GM21825 (cell line): Measurements from ENCODE around the gene FLACC1.
"Not testable (repeated sequence)": the region's sequence is repeated elsewhere in the genome, so short reads cannot be mapped to it uniquely, and the experiment has no call there.

ENCODE experiments used
- ATAC-seq: cut with Tn5 transposase; IDR thresholded peaks from one replicate; pipeline ENCODE4 v1.9.1; 2021; ENCODE audit warnings: mild to moderate bottlenecking, moderate library complexity; ENCODE audit not compliant: unreplicated experiment

FLACC1 gene

DNA sequence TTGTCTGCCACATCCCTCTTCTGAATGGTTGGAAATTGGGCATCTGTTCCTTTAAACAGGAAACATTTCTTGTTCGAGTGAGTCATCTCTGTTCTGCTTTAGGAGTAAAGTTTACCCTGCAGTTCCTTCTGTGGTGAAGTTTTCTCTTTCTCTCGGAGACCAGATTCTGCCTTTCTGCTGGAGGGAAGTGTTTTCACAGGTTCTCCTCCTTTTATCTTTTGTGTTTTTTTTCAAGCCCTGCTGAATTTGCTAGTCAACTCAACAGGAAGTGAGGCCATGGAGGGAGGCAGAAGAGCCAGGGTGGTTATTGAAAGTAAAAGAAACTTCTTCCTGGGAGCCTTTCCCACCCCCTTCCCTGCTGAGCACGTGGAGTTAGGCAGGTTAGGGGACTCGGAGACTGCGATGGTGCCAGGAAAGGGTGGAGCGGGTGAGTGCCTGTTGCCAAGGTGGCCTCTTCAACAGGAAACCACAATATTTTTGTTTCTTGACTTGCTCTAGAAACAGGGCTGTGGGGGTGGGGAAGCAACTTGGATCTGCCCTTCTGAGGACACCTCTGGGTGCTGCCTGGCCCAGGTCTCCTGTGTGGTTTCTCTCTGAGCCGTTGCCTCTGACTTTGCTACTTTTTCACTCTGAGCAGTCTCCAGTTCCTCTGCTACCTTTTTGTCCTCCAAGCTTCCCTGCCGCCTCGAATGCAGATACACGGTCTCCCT is 99.0 kb downstream of the FLACC1 start:
- peak; percentile 66 for ATAC-seq

DNA sequence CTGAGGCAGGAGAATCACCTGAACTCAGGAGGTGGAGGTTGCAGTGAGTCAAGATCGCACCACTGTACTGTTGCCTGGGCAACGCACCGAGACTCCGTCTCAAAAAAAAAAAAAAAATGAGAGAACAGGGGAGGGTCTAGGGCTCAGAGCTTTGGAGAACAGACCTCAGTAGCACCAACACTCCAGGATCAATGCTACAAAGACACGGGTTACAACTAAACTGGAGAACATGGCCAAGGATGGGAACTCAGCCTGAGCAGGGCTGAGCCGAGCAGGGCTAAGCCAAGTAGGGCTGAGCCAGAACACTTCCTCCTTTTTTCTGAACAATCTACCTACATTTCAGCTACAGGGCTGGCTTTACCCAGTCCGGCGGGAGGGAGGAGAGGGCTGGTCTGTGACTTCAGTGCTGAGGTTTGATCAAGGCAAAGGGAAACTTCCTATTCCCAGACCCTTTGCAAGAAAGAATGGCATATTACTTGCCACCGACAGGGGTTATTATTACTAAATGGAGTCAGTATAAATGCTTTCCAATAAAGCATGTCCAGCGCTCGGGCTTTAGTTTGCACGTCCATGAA is 99.7 kb downstream of the FLACC1 start:
- ATAC-seq, result peak; percentile 37

- ATAC-seq, result no peak
These were observed 101.1 kb downstream of the FLACC1 start for GRCh38 chr2:201256082-201256481.

DNA sequence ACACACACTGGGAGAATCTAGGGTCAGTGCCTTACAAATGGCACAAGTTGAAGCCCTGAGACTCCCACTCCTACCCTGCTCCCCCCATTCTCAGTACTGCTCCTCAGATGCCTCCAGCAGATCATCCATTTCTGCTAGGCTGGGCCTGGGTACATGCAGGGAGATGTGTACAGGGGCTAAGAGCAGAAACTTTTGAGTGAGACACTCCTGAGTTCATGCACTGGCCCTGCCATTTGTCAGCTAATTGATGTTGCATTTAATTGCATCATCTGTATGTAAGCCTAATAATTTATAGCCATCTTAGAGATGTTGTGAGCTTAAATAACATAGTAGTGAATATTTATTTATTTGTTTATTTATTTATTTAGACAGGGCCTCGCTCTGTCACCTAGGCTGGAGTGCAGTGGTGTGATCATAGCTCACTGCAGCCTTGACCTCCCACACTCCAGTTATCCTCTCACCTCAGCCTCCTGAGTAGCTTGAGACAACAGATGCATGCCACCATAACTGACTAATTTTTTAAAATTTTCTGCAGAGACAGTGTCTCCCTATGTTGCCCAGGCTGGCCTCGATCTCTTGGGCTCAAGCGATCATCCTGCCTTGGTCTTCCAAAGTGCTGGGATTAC is 101.6 kb downstream of the FLACC1 start:
- no peak for ATAC-seq

DNA sequence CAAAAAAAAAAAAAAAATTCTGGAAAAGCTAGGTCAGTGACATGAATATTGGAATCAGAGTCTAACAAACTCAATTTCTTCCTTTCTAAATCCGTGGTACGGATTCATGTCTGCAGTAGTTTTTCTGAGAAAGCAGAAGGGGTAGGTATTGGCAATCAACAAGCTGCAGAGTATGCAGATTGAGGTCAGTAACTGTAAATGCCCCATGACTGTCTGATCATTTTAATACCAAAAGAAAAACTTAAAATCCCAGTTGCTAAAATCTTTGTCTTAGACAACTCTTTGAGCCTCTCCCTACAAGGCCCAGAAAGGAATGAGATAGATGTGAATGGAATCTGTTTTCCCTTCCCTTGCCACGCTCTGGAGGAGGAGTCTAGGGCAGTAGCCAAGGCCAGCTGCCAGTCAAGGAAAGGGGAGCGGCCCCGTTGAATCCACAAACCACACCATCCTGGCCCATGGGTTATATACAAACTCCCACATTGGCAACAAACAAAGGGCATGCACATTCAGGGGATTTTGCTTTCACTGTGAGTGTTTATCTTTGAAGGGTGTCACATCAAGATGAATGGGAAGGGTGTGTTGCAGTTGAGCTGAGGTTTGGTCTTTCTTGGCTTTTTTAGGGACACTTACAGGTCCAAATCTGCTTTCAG is 102.9 kb downstream of the FLACC1 start:
- ATAC-seq, result no peak

DNA sequence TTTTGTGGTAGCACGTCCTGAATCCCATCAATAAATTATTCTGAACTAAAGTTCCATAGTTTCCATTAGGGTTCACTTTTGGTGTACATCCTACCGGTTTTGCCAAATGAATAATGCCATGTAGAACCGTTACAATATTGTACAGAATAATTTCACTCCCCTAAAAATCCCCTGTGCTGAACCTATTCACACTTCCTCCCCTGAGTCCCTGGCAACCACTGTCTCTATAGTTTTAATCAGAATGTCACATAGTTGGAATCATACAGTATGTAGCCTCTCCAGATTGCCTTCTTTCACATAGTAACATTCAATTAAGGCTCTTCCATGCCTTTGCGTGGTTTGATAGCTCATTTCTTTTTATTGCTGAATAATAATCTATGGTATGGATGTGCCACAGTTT is 106.4 kb downstream of the FLACC1 start:
- ATAC-seq, result no peak

DNA sequence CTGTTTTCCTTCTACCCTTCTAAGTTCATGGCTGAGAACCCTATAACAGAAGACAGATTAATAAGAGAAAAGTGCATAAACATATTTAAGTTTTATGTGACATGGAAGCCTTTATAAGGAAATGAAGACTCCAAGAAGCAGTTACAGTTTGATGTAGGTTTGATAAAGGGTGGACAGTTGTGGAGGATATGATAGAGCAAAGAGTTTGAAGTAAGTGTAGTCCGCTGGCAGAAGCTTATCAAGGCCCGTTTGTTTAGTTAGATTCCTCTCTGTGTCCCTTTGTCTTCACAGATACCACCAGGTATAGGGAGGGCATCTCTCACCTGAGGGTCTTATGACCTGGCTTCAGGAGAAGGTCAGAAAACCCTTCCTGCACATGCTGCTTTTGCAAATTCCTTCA is 107.3 kb downstream of the FLACC1 start:
- ATAC-seq, result no peak

DNA sequence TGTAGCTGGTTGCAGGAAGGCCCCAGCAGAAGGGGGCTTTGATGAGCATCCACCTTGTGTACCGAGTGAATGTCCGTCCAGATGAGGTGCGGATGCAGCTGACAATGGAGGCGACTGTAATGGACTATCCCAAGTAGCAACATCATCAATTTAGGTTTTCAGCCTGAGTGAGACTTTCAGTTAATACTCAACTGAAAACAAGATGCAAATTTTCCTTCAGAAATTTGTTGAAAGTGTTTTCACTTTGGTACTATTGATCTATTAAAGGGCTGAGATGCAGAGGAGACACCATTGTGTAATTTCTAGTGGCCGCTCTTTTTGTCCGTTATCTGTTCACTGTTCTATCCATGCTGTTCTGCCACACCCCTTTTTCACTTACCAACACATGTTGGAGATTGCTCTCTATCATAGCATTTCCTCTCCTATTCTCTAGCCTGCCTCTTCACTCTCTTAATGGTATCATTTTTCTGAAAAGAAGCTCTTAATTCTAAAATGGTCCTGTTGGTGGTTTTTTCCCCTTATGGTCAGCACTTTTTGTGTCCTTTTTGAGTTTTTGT is 108.8 kb downstream of the FLACC1 start:
- no peak for ATAC-seq

GRCh38 chr2:201246280-201246679 is 110.9 kb downstream of the FLACC1 start:
- no peak for ATAC-seq

DNA sequence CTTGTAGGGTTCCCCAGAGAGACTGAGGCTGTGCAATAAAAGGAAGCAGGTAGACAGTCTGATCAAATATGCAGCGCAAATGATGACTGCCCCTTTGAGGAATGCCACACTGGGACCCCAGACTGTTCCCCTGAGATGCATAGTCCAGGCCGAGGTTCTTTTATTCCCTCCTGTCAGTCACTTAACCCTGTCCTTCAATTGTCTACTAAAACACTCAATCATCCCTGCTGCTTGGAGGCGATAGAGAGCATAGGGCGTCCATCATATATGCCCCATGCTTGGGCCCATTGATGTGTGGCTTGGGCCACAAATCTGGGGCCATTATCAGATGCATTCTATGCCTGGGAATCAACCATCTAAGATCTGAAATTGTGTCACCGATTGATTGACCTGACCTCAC is 112.3 kb downstream of the FLACC1 start:
- ATAC-seq, result no peak

DNA sequence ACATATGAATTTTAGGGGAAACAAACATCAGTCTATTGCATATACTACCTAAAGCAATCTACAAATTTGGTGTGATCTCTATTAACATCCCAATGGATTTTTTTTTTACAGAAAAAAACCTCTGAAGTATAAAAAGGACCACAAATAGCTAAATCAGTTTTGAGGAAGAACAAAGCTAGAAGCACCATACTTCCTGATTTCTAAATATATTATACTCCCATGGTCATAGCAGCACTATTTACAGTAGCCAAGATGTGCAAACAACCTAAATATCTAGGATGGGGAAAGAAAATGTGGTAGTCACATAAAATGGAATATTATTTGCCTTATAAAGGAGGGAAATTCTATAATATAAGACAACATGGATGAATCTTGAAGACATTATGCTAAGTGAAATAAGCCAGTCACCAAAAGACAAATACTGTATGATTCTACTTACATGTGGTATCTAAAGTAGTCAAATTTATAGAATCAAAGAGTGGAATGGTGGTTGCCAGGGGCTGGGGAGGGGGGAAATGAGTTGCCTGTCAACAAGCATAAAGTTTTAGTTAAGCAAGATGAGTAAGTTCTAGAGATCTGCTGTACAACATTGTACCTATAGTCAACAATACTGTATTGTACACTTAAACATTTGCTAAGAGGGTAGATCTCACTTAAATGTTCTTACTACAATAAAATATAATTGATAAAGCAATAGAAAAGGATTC is 114.4 kb downstream of the FLACC1 start:
- no peak for ATAC-seq

DNA sequence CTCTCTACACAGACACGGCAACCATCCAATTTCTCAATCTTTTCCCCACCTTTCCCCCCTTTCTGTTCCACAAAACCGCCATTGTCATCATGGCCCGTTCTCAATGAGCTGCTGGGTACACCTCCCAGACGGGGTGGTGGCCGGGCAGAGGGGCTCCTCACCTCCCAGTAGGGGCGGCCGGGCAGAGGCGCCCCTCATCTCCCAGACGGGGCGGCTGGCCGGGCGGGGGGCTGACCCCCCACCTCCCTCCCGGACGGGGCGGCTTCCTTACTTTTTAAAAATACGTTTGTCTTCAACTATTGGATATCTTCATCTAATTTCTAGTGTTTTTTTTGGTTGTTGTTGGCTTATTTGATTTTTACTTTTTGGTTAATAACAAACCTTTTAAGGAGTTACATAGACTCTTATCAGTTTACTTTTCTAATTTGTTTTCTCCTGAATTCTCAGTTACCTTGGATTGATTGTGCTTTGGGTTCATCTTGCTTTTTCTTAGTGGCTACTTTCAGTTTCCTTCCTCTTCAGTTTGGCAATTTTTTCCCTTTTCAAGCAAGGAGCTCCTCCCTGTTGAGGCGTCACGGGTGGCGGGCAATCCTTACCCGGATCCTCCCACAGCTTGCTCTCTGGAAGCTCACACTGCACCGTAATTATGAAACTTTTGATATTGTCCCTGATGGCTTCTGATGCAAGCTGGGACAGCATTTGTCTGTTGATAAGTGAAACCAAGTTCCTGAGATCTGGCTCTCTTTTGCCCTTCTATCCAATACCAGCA is 117.8 kb downstream of the FLACC1 start:
- ATAC-seq, result not testable (repeated sequence)
